GM18870 (cell line): Measurements from ENCODE around the gene RFX3.

ENCODE experiments used
- ATAC-seq: cut with Tn5 transposase; IDR thresholded peaks from one replicate; pipeline ENCODE4 v1.9.1; 2021; ENCODE audit warnings: moderate library complexity; ENCODE audit not compliant: unreplicated experiment

Gene RFX3

DNA sequence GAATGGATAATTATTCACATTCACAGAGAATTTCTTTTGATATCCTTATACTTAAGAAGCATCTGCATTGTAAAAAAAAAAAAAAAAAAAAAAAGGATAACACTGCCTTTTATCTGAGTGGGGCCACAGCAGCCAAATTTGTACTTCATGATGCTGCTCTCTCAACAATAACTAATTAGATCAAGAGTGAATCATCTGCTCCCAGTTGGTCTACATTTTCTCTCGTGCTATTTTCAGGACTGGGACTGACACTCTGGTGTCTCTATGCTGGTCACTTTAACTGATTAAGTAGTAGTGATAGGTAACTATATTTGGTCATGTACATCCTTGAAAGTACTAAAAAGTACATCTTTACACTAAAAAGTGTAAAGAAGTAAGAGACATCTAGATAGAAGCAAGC, 90.1 kb downstream of the RFX3 start:
- no peak for ATAC-seq

GRCh38 chr9:3434594-3434993, 91.2 kb downstream of the RFX3 start:
- ATAC-seq, result no peak

- no peak for ATAC-seq
Measured at GRCh38 chr9:3433754-3434153, 92.0 kb downstream of the RFX3 start.

GRCh38 chr9:3433066-3433465, 92.7 kb downstream of the RFX3 start:
- no peak for ATAC-seq

GRCh38 chr9:3431890-3432289, 93.9 kb downstream of the RFX3 start:
- ATAC-seq, result no peak

GRCh38 chr9:3419893-3420292, 105.9 kb downstream of the RFX3 start:
- ATAC-seq, result no peak

- ATAC-seq, result no peak
Measured at GRCh38 chr9:3415906-3416305, 109.9 kb downstream of the RFX3 start.

DNA sequence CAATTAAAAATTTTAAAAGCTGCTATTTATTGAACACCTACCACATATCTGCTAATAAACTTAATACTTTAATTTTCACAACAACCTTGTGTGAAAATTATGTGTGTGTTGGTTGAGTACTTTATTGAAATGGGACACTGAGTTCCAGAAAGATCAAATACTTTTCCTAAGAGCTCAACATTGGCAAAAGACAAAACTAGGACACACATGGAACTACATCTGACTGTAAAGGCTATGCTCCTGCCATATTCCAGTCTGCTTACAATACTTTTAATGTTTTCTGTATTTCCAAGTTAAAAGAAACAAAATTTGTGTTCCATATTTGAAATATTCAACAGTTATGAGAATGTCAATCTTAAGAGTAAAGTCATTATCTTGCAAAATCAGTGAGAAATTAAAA, 111.8 kb downstream of the RFX3 start:
- ATAC-seq, result no peak

GRCh38 chr9:3410461-3410860, 115.3 kb downstream of the RFX3 start:
- no peak for ATAC-seq

DNA sequence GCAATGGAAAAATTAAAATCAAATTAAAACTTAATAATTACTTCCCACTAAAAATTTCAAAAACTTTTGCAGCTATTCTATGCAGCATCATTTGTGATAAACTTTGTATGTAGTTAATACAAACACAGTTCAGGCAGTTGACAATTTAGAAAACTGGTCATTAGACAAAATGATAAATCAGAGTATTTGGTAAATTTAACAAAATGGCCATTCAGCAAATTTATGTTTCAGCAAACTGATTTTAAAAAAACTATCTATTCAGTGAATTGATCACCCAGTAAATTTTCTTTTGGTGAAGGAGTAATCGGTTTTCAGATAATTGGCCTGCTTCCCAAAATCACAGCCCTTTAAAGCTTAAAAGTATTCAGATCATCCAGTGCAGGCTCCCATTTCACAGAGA, 116.3 kb downstream of the RFX3 start:
- ATAC-seq, result no peak

DNA sequence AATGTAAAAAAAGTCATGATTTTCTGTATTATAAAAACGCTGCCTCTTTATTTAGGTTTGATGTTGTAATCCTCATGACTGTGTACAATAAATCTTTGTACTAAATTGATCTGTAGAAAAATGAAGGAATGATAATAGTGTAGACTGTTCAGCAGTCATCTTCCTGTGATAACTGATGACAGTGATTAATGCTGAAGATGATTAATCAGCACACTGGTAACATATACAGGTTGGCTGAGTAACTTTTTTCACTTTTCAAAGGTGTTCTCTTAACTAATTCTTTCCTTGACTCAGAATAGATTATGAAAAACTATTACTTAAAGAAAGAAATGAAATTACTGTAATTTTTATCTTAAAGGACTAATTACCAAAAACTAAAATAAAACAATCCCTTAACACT, 122.5 kb downstream of the RFX3 start:
- ATAC-seq, result no peak

DNA sequence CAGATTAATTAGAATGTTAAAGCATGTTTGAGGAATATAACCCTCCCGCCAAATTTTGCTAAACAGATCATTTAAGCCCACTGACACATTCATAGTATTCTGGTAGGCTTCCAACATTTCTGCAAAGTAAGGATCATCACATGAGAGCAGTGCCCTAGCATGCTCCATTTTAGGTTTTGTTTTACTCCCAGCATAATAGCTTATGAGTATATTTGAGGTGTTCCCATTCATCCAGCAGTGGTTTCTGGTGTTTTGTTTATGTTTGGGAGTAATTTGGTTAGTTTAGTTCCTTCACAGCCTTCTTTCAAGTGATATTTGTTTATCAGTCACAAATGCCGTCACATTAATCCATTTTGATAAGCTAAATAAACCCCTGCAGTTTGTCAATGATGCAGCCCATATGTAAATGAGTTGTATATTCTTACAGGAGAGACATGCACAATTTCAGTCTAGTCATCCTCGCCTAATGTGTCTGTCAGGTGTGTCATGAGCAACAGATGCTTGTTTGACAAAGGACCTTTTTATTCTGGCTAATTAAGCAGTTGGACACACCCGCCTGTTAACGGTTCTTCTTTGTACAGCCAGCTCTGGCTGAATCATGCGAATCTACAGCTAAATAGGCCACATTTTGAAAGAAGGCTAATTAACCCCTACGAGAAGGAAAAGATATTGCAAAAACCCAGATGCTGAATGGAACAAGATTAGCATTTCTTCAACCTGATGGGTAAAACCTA, 124.4 kb downstream of the RFX3 start:
- no peak for ATAC-seq

- peak; percentile 41 for ATAC-seq
Measured at GRCh38 chr9:3398232-3398648, 127.6 kb downstream of the RFX3 start.

DNA sequence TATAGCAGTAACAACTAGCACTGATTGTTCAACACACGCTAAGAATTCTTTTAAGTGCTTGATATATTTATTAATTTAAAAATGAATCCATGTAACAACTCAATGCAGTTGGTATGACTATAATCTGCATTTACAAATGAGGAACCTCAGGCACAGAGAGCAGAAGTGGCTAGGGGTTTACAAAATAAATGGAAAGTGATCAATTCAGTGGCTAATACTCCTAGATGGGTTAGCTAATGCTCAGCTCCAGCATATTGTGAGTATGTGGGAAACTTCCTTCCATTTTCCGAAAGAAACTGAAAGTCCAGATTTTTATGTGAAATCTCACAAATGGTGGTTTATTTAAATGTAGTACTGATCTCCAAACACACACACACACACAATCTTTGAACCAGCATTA, 128.0 kb downstream of the RFX3 start:
- ATAC-seq, result peak; percentile 37

DNA sequence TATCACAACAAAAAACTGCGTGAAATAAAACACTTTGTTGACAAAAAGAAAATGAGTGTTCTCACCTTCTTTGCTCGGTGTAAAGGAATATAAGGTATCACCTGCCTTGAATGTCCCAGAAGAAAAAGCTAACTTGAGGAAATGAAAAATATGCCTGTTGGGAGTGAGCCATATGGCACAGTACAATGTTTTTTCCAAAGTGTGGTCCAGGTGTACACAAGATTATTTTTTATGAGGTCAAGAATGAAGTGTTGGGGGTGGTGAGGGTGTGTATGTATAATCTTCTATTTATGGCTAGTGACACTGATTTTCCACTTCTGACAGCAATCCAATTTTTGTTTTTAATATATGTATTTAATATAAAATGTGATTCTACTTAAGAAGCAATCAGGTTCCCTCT, 134.4 kb downstream of the RFX3 start:
- ATAC-seq, result no peak

DNA sequence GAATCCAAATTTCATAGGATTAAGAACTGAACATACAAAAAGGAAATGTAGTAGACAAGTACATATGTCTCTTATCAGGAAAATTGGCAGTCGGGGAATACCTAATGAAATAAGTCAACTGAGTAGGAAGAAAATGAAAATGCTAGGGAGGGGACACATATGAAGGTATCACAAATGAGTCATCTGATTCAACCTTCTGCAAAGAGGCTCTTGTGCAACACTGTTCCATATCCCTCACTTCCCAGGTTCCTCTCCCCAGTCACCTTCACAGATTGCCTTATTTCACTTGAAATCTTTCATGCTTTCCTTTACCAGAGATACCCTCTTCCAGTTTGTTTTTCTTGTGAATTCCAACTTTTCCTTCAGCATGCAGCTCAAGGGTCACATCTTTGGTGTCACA, 139.0 kb downstream of the RFX3 start:
- no peak for ATAC-seq

GRCh38 chr9:3385871-3386270, 139.9 kb downstream of the RFX3 start:
- peak; percentile 94 for ATAC-seq

GRCh38 chr9:3371842-3372241, 154.0 kb downstream of the RFX3 start:
- ATAC-seq, result no peak

GRCh38 chr9:3370715-3371114, 155.1 kb downstream of the RFX3 start:
- no peak for ATAC-seq

DNA sequence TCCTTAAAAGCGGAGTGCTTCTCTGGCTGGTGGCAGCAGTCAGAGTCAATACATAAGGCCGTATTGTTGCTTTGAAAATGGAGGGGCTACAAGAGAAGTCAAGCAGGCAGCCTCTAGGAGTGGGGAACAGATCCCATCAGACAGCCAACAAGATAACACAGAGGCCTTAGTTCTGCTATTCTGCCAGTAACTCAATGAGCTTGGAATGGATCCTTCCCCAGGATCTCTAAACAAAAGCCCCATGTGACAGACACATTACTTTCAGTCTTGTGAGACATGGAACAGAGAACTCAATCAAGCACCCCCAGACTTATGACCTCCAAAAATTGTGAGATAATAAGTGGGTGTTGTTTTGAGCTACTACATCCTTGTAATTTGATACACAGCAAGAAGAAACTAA, 158.6 kb downstream of the RFX3 start:
- ATAC-seq, result no peak

GRCh38 chr9:3361689-3362392, 164.0 kb downstream of the RFX3 start:
- ATAC-seq, result no peak

DNA sequence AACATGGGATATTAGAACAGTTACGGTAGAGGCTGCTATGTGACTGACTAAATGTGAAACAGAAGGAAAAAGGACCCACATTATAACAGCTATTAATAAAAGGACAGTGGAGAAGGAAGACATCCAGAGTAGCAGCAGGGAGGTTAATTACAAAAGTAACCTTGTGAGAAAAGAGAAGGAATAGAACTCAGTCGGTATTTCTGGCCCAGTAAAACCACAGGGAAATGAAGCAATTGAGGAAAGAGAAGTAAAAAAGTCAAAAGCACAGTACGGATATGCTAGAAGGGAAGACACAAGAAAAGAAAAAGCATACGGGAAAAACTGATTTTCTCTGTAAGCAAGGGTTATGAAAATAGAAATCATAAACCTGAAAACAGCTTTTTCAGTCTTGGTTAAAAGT, 164.7 kb downstream of the RFX3 start:
- no peak for ATAC-seq

GRCh38 chr9:3360245-3360644, 165.6 kb downstream of the RFX3 start:
- ATAC-seq, result no peak
